ENCODE results near the gene ETFA. TPM values are rescaled to one million over a fixed set of nuclear protein-coding genes. Genes with fewer than 3 reads are reported as not detected.

Gene ETFA
- polyA plus RNA-seq, 2 of the 4 experiments (the other 2 are of a cell fraction) = 243 to 412 TPM

- TF ChIP-seq ESRRA (IDR thresholded peaks at IDR 0.05; ENCODE audit: borderline replicate concordance, low read length) (no peak), KDM5A (IDR thresholded peaks at IDR 0.05) (no peak), MAZ (IDR thresholded peaks at IDR 0.05; ENCODE audit: borderline replicate concordance, low read depth, low read length) (no peak), CBX8 (IDR thresholded peaks at IDR 0.05) (no peak), HOXB13 (CRISPR knock-in tag; IDR thresholded peaks at IDR 0.05; ENCODE audit: low read depth) (no peak), CHD4 (IDR thresholded peaks at IDR 0.05; ENCODE audit: borderline replicate concordance) (no peak)
Measured at GRCh38 chr15:76340803-76341365, 29.6 kb upstream of the ETFA start (continued).

GRCh38 chr15:76340198-76340802, 29.0 kb upstream of the ETFA start:
- ChIA-PET POLR2A (no interaction called here), CTCF (interaction anchor here (1.0 to 2.4 kb wide), 2 partner anchors 10 to 16 kb away, joined by 3 to 8 read pairs; no protein-coding TSS in a partner anchor)
- no peaks in the 10 kb centered on the region for H3K9me3 ChIP-seq
- no peak for TF ChIP-seq FOSB (CRISPR knock-in tag; IDR thresholded peaks at IDR 0.05)
- no peak for TF ChIP-seq HDAC2 (IDR thresholded peaks at IDR 0.05)
- TF ChIP-seq RCOR1 (IDR thresholded peaks at IDR 0.05; ENCODE audit: low read depth, low read length) = no peak
- TF ChIP-seq RARB (CRISPR knock-in tag; IDR thresholded peaks at IDR 0.05) = no peak
- TF ChIP-seq ATOH8 (CRISPR knock-in tag; IDR thresholded peaks at IDR 0.05; ENCODE audit: low read depth) = no peak
- TF ChIP-seq REST (IDR thresholded peaks at IDR 0.05) = no peak
- no peak for TF ChIP-seq CBX8 (IDR thresholded peaks at IDR 0.05)
- no peak for TF ChIP-seq ESRRA (IDR thresholded peaks at IDR 0.05; ENCODE audit: borderline replicate concordance, low read length)
- no peak for TF ChIP-seq NR3C1 (IDR thresholded peaks at IDR 0.05)
- no peak for TF ChIP-seq SMC3 (IDR thresholded peaks at IDR 0.05)
- no peak for TF ChIP-seq EP300 (IDR thresholded peaks at IDR 0.05)
- 91% methylated on average over 53 of the region's 53 CpGs for WGBS (ENCODE audit: missing lambda C conversion rate)
- DNase-seq (ENCODE audit: low read depth in 1 of 2, low spot score in 1 of 2) (no peak), FAIRE-seq (no peak), ATAC-seq (no peak)
- no peak overlapping the region for H3K4me2 ChIP-seq
- no peak overlapping the region for H3K4me3 ChIP-seq
- peaks cover 15% of the 10 kb centered on the region for H3K4me1 ChIP-seq
- no peak overlapping the region for H3K27ac ChIP-seq

DNA sequence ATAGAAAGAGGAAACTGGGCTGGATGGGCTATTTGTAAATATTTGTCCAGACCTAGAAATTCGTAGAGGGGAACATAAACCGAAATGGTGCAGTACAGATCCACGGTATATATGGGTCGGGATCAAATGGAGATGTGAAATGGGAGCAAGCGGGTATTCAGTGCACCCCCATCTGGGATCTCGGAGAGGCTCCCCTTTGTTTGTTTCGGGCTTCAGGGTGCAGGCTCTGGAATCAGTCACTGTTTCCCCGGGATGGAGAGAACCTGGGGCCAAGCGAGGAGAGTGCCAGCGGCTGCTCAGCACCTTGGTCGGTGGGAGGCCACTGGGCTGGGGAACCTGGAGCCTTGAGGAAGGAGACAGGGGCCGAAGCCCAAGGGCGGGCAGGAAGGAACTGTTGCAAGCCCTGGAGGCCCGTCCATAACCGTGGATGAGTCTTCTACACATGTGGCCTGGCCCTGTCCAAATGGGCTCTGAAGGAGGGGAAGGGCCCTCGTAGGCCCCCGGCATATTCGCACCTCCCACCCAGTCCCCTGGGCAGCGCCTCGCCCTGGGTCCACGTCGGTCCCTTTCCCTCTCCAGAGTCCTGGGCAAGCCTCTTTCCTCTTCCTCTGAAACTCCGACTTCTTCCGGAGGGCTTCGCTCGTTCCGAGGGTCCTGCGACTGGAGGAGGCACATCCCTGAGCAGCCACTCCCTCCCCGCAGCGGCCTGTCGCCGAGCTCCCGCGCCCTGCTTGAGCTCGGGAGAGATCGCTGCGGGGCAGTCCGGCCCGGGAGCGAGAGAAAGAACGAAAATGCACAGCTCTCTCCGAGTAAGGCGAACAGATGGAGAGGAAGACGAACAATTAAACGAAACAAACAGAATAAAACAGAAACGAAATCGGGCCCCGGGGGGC, 28.3 kb upstream of the ETFA start:
- 92% methylated on average over 48 of the region's 48 CpGs for WGBS (ENCODE audit: missing lambda C conversion rate)
- peaks cover 18% of the 10 kb centered on the region for H3K4me1 ChIP-seq
- POLR2A ChIA-PET = no interaction called here
- no peak overlapping the region for H3K27ac ChIP-seq
- ATAC-seq (no peak), DNase-seq (ENCODE audit: low read depth in 1 of 2, low spot score in 1 of 2) (no peak), FAIRE-seq (no peak)
- CTCF ChIA-PET = interaction anchor here (0.6 kb wide), 1 partner anchor 254 kb away, joined by 3 read pairs; no protein-coding TSS in a partner anchor
- no peak overlapping the region for H3K4me2 ChIP-seq
- H3K9me3 ChIP-seq = no peaks in the 10 kb centered on the region
- H3K4me3 ChIP-seq = no peak overlapping the region
- TF ChIP-seq RNF2 (IDR thresholded peaks at IDR 0.05; ENCODE audit: borderline replicate concordance, low read depth) (no peak), FOSB (CRISPR knock-in tag; IDR thresholded peaks at IDR 0.05) (no peak), CEBPB (IDR thresholded peaks at IDR 0.05) (no peak), ESRRA (IDR thresholded peaks at IDR 0.05; ENCODE audit: borderline replicate concordance, low read length) (no peak), SREBF2 (IDR thresholded peaks at IDR 0.05) (no peak), TFCP2L1 (CRISPR knock-in tag; IDR thresholded peaks at IDR 0.05) (no peak), REST (IDR thresholded peaks at IDR 0.05) (no peak), GATA3 (IDR thresholded peaks at IDR 0.05; ENCODE audit: borderline replicate concordance) (no peak), FOSL2 (IDR thresholded peaks at IDR 0.05) (no peak), FOSL2 (CRISPR knock-in tag; IDR thresholded peaks at IDR 0.05) (no peak), NPAS2 (CRISPR knock-in tag; IDR thresholded peaks at IDR 0.05; ENCODE audit: borderline replicate concordance) (no peak), RFX5 (IDR thresholded peaks at IDR 0.05) (no peak), ZFP36 (IDR thresholded peaks at IDR 0.05; ENCODE audit: borderline replicate concordance, partially characterized antibody) (no peak)

All from A549 (cell line).